Adrenal gland (tissue), 12 donors: ENCODE results near the gene NYAP1. TPM values are rescaled to one million over a fixed set of nuclear protein-coding genes. Genes with fewer than 3 reads are reported as not detected.
A peak's percentile ranks its signal among the peaks of the same experiment; 100 is the strongest.

ENCODE experiments used
- DNase-seq, 7 donors: peaks; one replicate each; pipeline ENCODE4 v3.0.0-alpha.2; 2019 to 2020
- H3K27ac ChIP-seq, 5 donors: fragments of 200-600 bp; sonication (generic) in 4 of 5; 1 replicate in 3 of 5; 2 replicates in 2 of 5; pipeline versions ENCODE4 v1.5.1 to v1.8.0; 2016 to 2020; ENCODE audit warnings: mild to moderate bottlenecking in 1 of 5
- H3K27me3 ChIP-seq: fragments of 200-600 bp; 2 replicates; pipeline ENCODE4 v1.8.0; 2021
- H3K36me3 ChIP-seq, 2 donors: fragments of 200-600 bp; replicated peaks in 1 of 2; 1 replicate in 1 of 2; 2 replicates in 1 of 2; pipeline versions ENCODE4 v1.5.1 to v1.8.0; 2018 to 2022
- H3K4me1 ChIP-seq, 2 donors: fragments of 200-600 bp; replicated peaks in 1 of 2; 1 replicate in 1 of 2; 2 replicates in 1 of 2; pipeline versions ENCODE4 v1.5.1 to v1.8.0; 2018 to 2021
- H3K4me3 ChIP-seq, 4 donors: fragments of 200-600 bp; sonication (generic) in 3 of 4; one replicate each; pipeline ENCODE4 v1.5.1; 2016 to 2018
- H3K9me3 ChIP-seq, 3 donors: fragments of 200-600 bp; sonication (generic) in 1 of 3; replicated peaks in 1 of 3; 1 replicate in 2 of 3; 2 replicates in 1 of 3; pipeline versions ENCODE4 v1.5.1 to v1.8.0; 2016 to 2021
- POLR2A ChIP-seq, 2 donors: fragments of 450-650 bp; IDR thresholded peaks; one replicate each; pipeline ENCODE4 v1.6.1; 2017; ENCODE audit warnings: antibody characterized with exemption in 2 of 2, mild to moderate bottlenecking in 2 of 2, moderate library complexity in 1 of 2
- WGBS, 4 donors: extraction: QIAGEN DNeasy Blood & Tissue Kit in 2 of 4; methylation state at CpG; one replicate each; pipeline versions ENCODE4 v1.1.5 to v1.1.7; 2013 to 2017; 5-methylcytosine and 5-hydroxymethylcytosine counted together
- intact Hi-C, 2 donors: fragments of 100-400 bp; cut with DNase I; formaldehyde crosslinking; loops; one replicate each; pipeline versions ENCODE4 v1.14.1 to v1.15.0; 2022 to 2023
- polyA plus RNA-seq, 3 donors: library from polyadenylated mRNA; stranded (reverse); fragments of 200-250 nt in 2 of 3; fragments of 350-450 nt in 1 of 3; fragmentation: Illumina TruSeq in 1 of 3; extraction: RNeasy Lipid Tissue Mini Kit (QIAGEN cat#74804) in 1 of 3; gene quantifications; one replicate each; pipeline ENCODE4 v1.2.3, GENCODE V29; 2013 to 2014
- total RNA-seq, 9 donors: library from RNA; depleted of rRNA in 4 of 9; stranded (reverse); fragments of >200 nt in 4 of 9; fragments of 120-200 nt in 1 of 9; fragmentation: NEBNext Ultra II Directional in 1 of 9; extraction: Animal tissue kit (Norgen Biotek cat#: 25700) in 1 of 9; gene quantifications; one replicate each; pipeline versions ENCODE4 v1.1.0 to v1.2.4, GENCODE V29; 2013 to 2023
- TF ChIP-seq, protein P1 (sequence below), 6 experiments: fragments of 450-650 bp in 4 of 6; fragments of 200-600 bp in 2 of 6; sonication (generic) in 1 of 6; IDR thresholded peaks; 1 replicate in 5 of 6; 2 replicates in 1 of 6; pipeline versions ENCODE4 v1.5.1 to v1.8.0; 2016 to 2021; ENCODE audit warnings: antibody characterized with exemption in 6 of 6, mild to moderate bottlenecking in 2 of 6, moderate library complexity in 1 of 6
- donor health status: healthy with polysubstance abuse.
- donor health status: Bipolar disorder and iron deficiency.
- donor health status: DM: yes; HTN: yes; CAD: no.
- donor health status: DM: no; HTN: no; CAD: no.
- donor health status: DM: no; HTN: no; CAD: no.
- donor health status: DM: yes; HTN: yes; CAD: no.

The NYAP1 gene
- total and polyA plus RNA-seq, 12 donors = 0.79 to 26.1 (median 3.2) TPM; not detected in 1

- H3K4me1 ChIP-seq = no peaks in the 10 kb centered on the region
- whole genome bisulfite sequencing, 4 donors = 89 to 97% (median 94%) methylated on average over 9 of the region's 9 CpGs
- TF ChIP-seq, protein P1, sequence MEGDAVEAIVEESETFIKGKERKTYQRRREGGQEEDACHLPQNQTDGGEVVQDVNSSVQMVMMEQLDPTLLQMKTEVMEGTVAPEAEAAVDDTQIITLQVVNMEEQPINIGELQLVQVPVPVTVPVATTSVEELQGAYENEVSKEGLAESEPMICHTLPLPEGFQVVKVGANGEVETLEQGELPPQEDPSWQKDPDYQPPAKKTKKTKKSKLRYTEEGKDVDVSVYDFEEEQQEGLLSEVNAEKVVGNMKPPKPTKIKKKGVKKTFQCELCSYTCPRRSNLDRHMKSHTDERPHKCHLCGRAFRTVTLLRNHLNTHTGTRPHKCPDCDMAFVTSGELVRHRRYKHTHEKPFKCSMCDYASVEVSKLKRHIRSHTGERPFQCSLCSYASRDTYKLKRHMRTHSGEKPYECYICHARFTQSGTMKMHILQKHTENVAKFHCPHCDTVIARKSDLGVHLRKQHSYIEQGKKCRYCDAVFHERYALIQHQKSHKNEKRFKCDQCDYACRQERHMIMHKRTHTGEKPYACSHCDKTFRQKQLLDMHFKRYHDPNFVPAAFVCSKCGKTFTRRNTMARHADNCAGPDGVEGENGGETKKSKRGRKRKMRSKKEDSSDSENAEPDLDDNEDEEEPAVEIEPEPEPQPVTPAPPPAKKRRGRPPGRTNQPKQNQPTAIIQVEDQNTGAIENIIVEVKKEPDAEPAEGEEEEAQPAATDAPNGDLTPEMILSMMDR (IDR thresholded peaks at IDR 0.05) = no peak
- TF ChIP-seq POLR2A (IDR thresholded peaks at IDR 0.05) = no peak
- intact Hi-C loops = no loop called here
- H3K27me3 ChIP-seq = no peaks in the 10 kb centered on the region
- H3K36me3 ChIP-seq = no peaks in the 10 kb centered on the region
- no peak overlapping the region for H3K4me3 ChIP-seq
- H3K9me3 ChIP-seq = no peaks in the 10 kb centered on the region
- no peak overlapping the region for H3K27ac ChIP-seq
- DNase-seq = no peak
Measured at GRCh38 chr7:100504887-100505611, 21.3 kb downstream of the NYAP1 start.

DNA sequence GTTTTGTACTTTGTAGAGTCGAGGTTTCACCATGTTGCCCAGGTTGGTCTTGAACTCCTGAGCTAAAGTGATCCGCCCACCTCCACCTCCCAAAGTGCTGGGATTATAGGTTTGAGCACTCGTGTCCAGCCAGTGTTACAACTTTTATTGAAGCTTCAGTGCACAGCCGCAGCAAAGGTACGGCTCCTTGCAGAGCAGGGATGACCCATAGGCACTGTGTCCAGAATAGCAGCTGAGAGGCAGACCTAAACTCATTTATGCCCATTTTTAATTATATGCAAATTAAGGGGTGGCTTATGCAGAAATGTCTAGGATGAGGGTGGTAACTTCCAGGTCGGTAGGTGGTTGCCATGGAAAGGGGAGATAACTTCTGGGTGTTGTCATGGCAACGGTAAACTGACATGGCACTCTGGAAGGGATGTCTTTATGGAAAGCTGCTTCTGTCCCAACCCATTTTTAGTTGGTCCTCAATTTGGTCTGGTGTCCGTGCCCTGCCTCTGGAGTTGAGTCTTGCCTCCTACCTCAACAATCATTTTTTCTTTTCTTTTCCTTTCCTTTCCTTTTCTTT, 22.7 kb downstream of the NYAP1 start:
- DNase-seq = no peak
- Histone ChIP-seq H3K36me3 (no peaks in the 10 kb centered on the region), H3K27ac (no peak overlapping the region), H3K4me3 (no peak overlapping the region), H3K4me1 (no peaks in the 10 kb centered on the region), H3K27me3 (no peaks in the 10 kb centered on the region), H3K9me3 (no peaks in the 10 kb centered on the region)
- TF ChIP-seq POLR2A (IDR thresholded peaks at IDR 0.05) = no peak
- TF ChIP-seq, protein P1 (IDR thresholded peaks at IDR 0.05) = no peak
- WGBS, 4 donors = 63 to 70% (median 68%) methylated on average over 8 of the region's 8 CpGs
- intact Hi-C loops = no loop called here

DNA sequence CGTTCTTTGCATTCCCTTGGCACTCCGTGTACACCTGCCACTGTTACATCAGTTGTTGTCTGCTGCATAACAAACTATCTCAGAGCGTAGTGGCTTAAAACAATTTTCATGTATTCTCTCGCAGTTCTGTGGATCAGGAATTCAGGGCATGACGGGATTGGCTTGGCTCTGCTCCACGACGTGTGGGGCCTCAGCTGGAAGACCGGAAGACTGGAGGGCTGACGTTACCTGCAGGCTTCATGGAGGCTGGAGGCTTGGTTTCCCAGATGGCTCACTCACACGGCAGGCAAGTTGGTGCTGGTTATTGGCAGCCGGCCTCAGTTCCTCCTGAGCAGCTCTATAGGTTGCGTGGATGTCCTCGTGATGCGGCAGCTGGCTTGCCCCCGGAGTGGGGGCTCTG, 25.5 kb downstream of the NYAP1 start:
- DNase-seq = peak in 4 of 7 donors; percentile 25 to 62 (median 34)
- no peak for TF ChIP-seq POLR2A (IDR thresholded peaks at IDR 0.05)
- TF ChIP-seq, protein P1 (IDR thresholded peaks at IDR 0.05) = no peak
- intact Hi-C loops = no loop called here
- 74 to 80% (median 77%) methylated on average over 14 to 15 of the region's 15 CpGs for WGBS, 4 donors
- H3K36me3 ChIP-seq = no peaks in the 10 kb centered on the region
- no peak overlapping the region for H3K27ac ChIP-seq
- no peak overlapping the region for H3K4me3 ChIP-seq
- no peaks in the 10 kb centered on the region for H3K4me1 ChIP-seq
- H3K27me3 ChIP-seq = no peaks in the 10 kb centered on the region
- no peaks in the 10 kb centered on the region for H3K9me3 ChIP-seq

DNA sequence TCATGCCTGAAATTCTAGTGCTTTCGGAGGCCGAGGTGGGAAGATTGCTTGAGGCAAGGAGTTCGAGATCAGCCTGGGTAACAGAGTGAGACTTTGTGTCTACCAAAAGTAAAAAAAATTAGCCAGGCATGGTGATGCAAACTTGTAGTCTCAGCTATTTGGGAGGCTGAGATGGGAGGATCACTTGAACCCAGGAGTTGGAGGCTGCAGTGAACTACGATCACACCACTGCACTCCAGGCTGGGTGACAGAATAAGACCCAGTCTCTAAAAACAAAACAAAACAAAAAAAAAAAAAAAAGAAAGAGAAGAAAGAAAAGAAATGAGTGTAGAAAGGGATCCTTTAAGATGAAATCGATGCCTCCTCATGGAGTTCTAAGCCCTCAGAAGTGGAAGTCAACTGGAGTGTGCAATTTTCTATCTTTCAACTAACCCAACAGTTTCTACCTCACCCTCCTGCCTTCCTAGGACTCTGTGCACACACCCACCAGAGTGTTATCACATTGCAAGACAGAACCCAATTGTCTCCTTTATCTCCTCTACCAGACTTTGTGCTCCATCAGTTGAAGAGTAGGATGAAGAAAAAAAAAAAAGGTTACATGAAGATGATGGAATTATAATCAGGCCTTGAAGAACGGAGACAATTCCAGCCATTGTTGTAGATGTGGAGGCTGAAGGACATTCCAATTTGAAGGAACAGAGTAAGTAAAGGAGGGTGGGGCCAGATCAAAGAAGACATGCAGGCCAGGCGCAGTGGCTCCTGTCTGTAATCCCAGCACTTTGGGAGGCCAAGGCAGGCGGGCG, 26.9 kb downstream of the NYAP1 start:
- no peak overlapping the region for H3K4me3 ChIP-seq
- no peaks in the 10 kb centered on the region for H3K27me3 ChIP-seq
- H3K4me1 ChIP-seq = peaks cover 0 to 4% of the 10 kb centered on the region in 2 donors
- intact Hi-C loops = no loop called here
- no peak overlapping the region for H3K27ac ChIP-seq
- 89 to 95% (median 91%) methylated on average over 9 of the region's 9 CpGs for WGBS, 4 donors
- no peak for TF ChIP-seq POLR2A (IDR thresholded peaks at IDR 0.05)
- TF ChIP-seq, protein P1 (IDR thresholded peaks at IDR 0.05) = no peak
- no peak for DNase-seq
- no peaks in the 10 kb centered on the region for H3K36me3 ChIP-seq
- H3K9me3 ChIP-seq = no peaks in the 10 kb centered on the region
